Measurements from ENCODE around the gene UQCRHL. TPM values are rescaled to one million over a fixed set of nuclear protein-coding genes. Genes with fewer than 3 reads are reported as not detected.

UQCRHL gene
- total and polyA plus RNA-seq, 2 of the 8 experiments (the other 6 are each of a cell fraction or from before 2014, with no cell fraction given): 3.7 to 3.9 TPM

- Histone ChIP-seq H2BK15ac (ENCODE audit: low read length) (no peak overlapping the region), H3K14ac (ENCODE audit: insufficient read length) (no peak overlapping the region), H3K27ac (ENCODE audit: low read depth, low read length) (no peak overlapping the region), H2AFZ (ENCODE audit: low read length) (no peak overlapping the region), H4K91ac (replicated peaks; ENCODE audit: insufficient read length, low read length) (no peak overlapping the region), H2BK12ac (ENCODE audit: low read depth, low read length) (no peak overlapping the region), H3K56ac (replicated peaks; ENCODE audit: insufficient read length, low read depth, low read length) (no peak overlapping the region), H4K20me1 (replicated peaks in 1 of 2; ENCODE audit: control insufficient read depth in 1 of 2, insufficient read depth in 2 of 2, low read length in 2 of 2) (peaks cover 2 to 3% of the 10 kb centered on the region in 2 experiments), H3K4me3 (ENCODE audit: extremely low read depth in 1 of 4, insufficient read depth in 2 of 4, low read depth in 3 of 4, low read length in 4 of 4) (no peak overlapping the region), H3K23me2 (ENCODE audit: low read depth, low read length) (no peaks in the 10 kb centered on the region), H3K23ac (ENCODE audit: insufficient read length) (no peak overlapping the region), H2AK5ac (ENCODE audit: low read depth, low read length) (no peak overlapping the region), H4K8ac (ENCODE audit: extremely low read depth, insufficient read depth, low read length) (no peak overlapping the region), H3K4me1 (replicated peaks in 1 of 4; ENCODE audit: control insufficient read depth in 3 of 4, insufficient read depth in 4 of 4, low read length in 3 of 4) (no peaks in the 10 kb centered on the region), H3K9me3 (ENCODE audit: insufficient read depth in 2 of 2, low read depth in 1 of 2, low read length in 1 of 2) (no peaks in the 10 kb centered on the region), H3K4ac (replicated peaks; ENCODE audit: insufficient read length, low read depth, low read length) (no peak overlapping the region), H3K4me2 (ENCODE audit: insufficient read depth in 1 of 2, low read depth in 2 of 2, low read length in 2 of 2) (no peak overlapping the region), H3K79me2 (ENCODE audit: control insufficient read depth in 1 of 2, insufficient read depth in 2 of 2, low read length in 2 of 2) (no peaks in the 10 kb centered on the region), H2BK120ac (replicated peaks; ENCODE audit: low read depth, low read length) (no peak overlapping the region), H3K18ac (ENCODE audit: extremely low read depth, low read length) (no peak overlapping the region), H2BK5ac (ENCODE audit: low read depth, low read length) (no peak overlapping the region), H3K27me3 (replicated peaks in 1 of 4; ENCODE audit: control insufficient read depth in 3 of 4, extremely low read depth in 1 of 4, insufficient read depth in 3 of 4, low read length in 3 of 4) (no peaks in the 10 kb centered on the region; a peak in 1 of 7 replicates), H3K9ac (replicated peaks in 1 of 4; ENCODE audit: extremely low read depth in 1 of 4, low read depth in 3 of 4, low read length in 3 of 4) (no peak overlapping the region), H3K79me1 (ENCODE audit: low read depth, low read length) (no peaks in the 10 kb centered on the region), H3K36me3 (ENCODE audit: control insufficient read depth in 2 of 4, insufficient read depth in 4 of 4, low read length in 3 of 4) (peaks cover 6 to 15% (median 8%) of the 10 kb centered on the region in 4 experiments; a peak in 7 of 8 replicates), H2BK20ac (ENCODE audit: low read length) (no peak overlapping the region), H4K5ac (ENCODE audit: insufficient read length, low read depth, low read length) (no peak overlapping the region)
- WGBS, 2 experiments (ENCODE audit: extremely low coverage in 1 of 2, insufficient coverage in 1 of 2, insufficient read length in 1 of 2, insufficient replicate concordance in 2 of 2, low coverage in 1 of 2, low lambda C conversion rate in 2 of 2, missing lambda C conversion rate in 1 of 2): 85% methylated on average over 10 of the region's 10 CpGs; no CpG with 5 or more reads in 1 of the 2 experiments
- CTCF ChIA-PET (ENCODE audit: partially characterized antibody): interaction anchor here (0.6 to 1.3 kb wide), 6 partner anchors 14 to 574 kb away, joined by 3 to 5 read pairs (median 3); no protein-coding TSS in a partner anchor
- DNase-seq (ENCODE audit: low read depth in 1 of 2, low spot score in 2 of 2): no peak
- no peak for FAIRE-seq
- TF ChIP-seq SUZ12 (IDR thresholded peaks at IDR 0.05; ENCODE audit: low read length): no peak
- no peak for TF ChIP-seq SP1 (IDR thresholded peaks at IDR 0.05; ENCODE audit: low read depth, low read length)
- no peak for TF ChIP-seq RNF2 (IDR thresholded peaks at IDR 0.05; ENCODE audit: borderline replicate concordance, low read depth, low read length, missing control alignments, poor library complexity, severe bottlenecking)
- no peak for TF ChIP-seq CBX8 (IDR thresholded peaks at IDR 0.05; ENCODE audit: borderline replicate concordance, low read depth, low read length)
- no peak for TF ChIP-seq CEBPB (IDR thresholded peaks at IDR 0.05; ENCODE audit: low read depth, low read length)
- no peak for TF ChIP-seq HDAC6 (IDR thresholded peaks at IDR 0.05; ENCODE audit: low read depth, low read length)
- no peak for TF ChIP-seq KDM5A (IDR thresholded peaks at IDR 0.05; ENCODE audit: low read length)
- TF ChIP-seq POLR2A (IDR thresholded peaks at IDR 0.05; ENCODE audit: control extremely low read depth in 1 of 2, low read depth in 2 of 2, low read length in 2 of 2): no peak
- POLR2A ChIA-PET (ENCODE audit: partially characterized antibody): interaction anchor here (0.6 to 3.5 kb wide), 14 partner anchors 13 to 566 kb away, joined by 3 to 10 read pairs (median 4); partner anchors contain the start of genes FBXO42 and TMEM82
Observed at GRCh38 chr1:15786581-15786980, 20.9 kb downstream of the UQCRHL start.

All from H1 (cell line).